ENCODE measurements around the gene TASP1. TPM values are rescaled to one million over a fixed set of nuclear protein-coding genes. Genes with fewer than 3 reads are reported as not detected.

TASP1 gene
- total RNA-seq, 1 experiment from 2014 or later, result 12.8 TPM

- no peak for DNase-seq (ENCODE audit: low spot score)
These were observed 290.2 kb downstream of the TASP1 start for GRCh38 chr20:13348311-13349234.

DNA sequence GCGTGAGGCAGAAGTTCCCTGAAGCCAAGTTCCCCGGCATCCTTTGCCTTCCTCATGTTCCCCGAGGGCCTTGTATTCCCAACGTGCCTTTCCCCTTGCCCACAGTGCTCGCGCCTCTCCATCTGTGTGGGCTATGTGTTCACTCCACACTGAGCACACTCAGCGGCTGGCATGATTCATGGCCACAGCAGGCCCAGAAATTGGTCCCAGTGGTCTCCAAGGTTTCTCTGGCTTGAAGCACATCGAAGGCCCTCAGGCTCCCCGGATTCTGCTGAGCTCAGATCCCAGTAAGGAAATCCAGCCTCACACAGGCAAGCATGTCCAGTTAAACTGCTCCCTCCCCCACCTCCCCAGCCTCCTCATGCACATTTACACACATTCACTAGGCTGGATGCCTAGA lies 294.1 kb downstream of the TASP1 start:
- no peak for DNase-seq (ENCODE audit: low spot score)

GRCh38 chr20:13342469-13343242 lies 296.1 kb downstream of the TASP1 start:
- DNase-seq (ENCODE audit: low spot score), result no peak

GRCh38 chr20:13341737-13342393 lies 296.9 kb downstream of the TASP1 start:
- no peak for DNase-seq (ENCODE audit: low spot score)

GRCh38 chr20:13340088-13340487 lies 298.6 kb downstream of the TASP1 start:
- no peak for DNase-seq (ENCODE audit: low spot score)

Other genes with a start within 250 kb of the TASP1 start
- 3.7 and 4.7 TPM in 2 replicates for gene ESF1, start 146.0 kb upstream of the TASP1 start, total RNA-seq (2014; rRNA removed; shearing (Covaris generic))
- gene NDUFAF5, start 146.1 kb upstream of the TASP1 start, total RNA-seq (2014; rRNA removed; shearing (Covaris generic)), result 15.7 and 19.9 TPM in 2 replicates

All from HT-29 (cell line).